ENCODE measurements around the gene KTI12.
"Not testable (repeated sequence)": the region's sequence is repeated elsewhere in the genome, so short reads cannot be mapped to it uniquely, and the experiment has no call there.

DNA sequence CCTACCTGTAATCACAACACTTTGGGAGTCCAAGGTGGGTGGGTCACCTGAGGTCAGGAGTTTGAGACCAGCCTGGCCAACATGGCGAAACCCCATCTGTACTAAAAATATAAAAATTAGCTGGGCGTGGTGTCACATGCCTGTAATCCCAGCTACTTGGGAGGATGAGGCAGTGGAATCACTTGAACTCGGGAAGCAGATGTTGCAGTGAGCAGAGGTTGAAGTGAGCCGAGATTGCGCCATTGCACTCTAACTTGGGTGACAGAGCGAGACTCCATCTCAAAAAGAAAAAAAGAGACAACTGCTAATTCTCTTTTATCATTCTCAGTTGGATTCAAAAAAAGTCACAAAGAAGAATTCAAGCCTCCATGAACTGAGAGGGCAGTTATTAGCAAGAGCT is 43.7 kb upstream of the KTI12 start:
- TF ChIP-seq EP300, POLR2AphosphoS5, POLR2A (IDR thresholded peaks at IDR 0.05): not testable (repeated sequence)
- TF ChIP-seq, protein P1, sequence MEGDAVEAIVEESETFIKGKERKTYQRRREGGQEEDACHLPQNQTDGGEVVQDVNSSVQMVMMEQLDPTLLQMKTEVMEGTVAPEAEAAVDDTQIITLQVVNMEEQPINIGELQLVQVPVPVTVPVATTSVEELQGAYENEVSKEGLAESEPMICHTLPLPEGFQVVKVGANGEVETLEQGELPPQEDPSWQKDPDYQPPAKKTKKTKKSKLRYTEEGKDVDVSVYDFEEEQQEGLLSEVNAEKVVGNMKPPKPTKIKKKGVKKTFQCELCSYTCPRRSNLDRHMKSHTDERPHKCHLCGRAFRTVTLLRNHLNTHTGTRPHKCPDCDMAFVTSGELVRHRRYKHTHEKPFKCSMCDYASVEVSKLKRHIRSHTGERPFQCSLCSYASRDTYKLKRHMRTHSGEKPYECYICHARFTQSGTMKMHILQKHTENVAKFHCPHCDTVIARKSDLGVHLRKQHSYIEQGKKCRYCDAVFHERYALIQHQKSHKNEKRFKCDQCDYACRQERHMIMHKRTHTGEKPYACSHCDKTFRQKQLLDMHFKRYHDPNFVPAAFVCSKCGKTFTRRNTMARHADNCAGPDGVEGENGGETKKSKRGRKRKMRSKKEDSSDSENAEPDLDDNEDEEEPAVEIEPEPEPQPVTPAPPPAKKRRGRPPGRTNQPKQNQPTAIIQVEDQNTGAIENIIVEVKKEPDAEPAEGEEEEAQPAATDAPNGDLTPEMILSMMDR (IDR thresholded peaks at IDR 0.05), result not testable (repeated sequence)
